ES-I3 (cell line): ENCODE measurements around the gene ZNF892.

Experiments
- H3K36me3 ChIP-seq: 2 replicates; pipeline ENCODE4 v1.6.1; 2013; ENCODE audit warnings: mild to moderate bottlenecking, low read length, control low read depth, moderate library complexity; ENCODE audit not compliant: insufficient read depth
- H3K4me1 ChIP-seq: 2 replicates; pipeline ENCODE4 v1.6.1; 2013; ENCODE audit warnings: mild to moderate bottlenecking, control low read depth, low read length; ENCODE audit not compliant: insufficient read depth
- H3K9ac ChIP-seq: 2 replicates; pipeline ENCODE4 v1.6.1; 2013; ENCODE audit warnings: low read depth, mild to moderate bottlenecking, low read length, moderate library complexity
- H3K9me3 ChIP-seq: 2 replicates; pipeline ENCODE4 v1.6.1; 2013; ENCODE audit warnings: mild to moderate bottlenecking, low read length, moderate library complexity; ENCODE audit not compliant: control insufficient read depth, insufficient read depth

The ZNF892 gene

DNA sequence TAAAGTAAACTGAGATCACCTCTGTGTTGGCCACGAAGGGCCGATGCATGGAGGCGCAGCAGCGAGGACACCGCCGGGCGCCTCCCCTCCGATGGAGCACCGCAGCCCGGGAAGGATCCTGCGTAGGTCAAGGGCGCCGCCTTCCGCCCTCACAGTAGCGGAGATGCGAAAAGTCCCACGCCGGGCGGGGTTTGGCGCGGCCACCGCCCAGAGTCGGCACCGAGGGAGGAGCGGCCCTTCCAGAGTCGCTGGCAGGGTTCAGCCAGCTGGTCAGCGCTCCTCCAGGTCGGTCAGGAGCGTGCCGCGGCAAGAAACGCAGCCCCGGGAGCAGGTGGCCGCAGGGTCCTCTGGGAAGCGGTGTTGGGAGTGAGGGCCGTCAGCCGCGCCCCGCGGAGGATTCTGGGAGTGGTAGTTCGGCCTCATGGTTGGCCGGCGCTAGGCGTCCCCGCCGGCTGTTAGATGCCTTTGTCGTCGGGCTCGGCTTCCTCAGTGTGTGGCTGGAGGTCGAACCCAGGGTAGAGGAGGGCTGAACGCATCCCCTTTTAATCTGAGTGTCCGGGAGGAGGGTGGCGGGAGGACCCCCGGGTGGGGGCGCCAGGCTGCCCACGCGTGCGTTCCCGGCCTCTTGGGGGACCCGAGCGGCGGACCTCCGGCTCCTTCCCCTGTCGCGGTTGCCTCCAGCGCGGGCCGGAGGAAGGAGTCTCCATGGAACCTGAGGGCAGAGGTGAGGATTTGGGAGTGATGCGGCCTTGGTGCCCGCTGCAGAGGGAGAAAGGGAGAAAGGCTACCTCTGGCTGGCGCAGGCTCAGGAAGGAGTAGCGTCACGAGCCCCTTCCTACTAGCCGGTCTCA, at the start of gene ZNF892:
Gene ZNF892, plus strand, starts transcription at position 411 of the 851 bp plus-strand sequence. Its CDS starts 295 bp downstream, at position 706.
- Histone ChIP-seq H3K9ac (peak within 1 kb of the TSS; percentile 83), H3K36me3 (peaks cover 14% of the 10 kb centered on the region; the same call in 1 of the 2 replicates), H3K4me1 (0 out of 2 replicates have a peak, but pooled peaks cover 3% of the 10 kb centered on the region), H3K9me3 (peaks cover 21% of the 10 kb centered on the region)

DNA sequence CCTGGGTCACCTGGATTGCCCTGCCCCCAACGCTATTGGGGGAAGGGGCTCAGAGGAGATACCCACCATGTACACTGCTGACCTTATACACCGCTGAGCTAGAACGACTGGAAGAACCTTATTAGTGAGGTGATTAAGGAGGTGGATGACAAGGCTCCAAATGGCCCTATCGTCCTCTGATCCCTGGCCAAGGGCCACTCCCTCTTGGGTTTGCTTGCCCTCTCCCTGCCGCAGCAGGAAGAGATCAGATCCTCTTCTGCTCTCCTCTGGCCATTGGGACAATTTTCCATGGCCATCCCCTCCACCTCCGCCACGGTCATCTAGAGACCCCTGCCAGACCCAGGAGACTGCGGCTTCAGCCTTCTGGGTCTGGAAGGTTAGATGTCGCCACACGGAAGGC, 48.9 kb upstream of the ZNF892 start:
- H3K36me3 ChIP-seq = peaks cover 17% of the 10 kb centered on the region
- peaks cover 7% of the 10 kb centered on the region for H3K9me3 ChIP-seq
- H3K4me1 ChIP-seq = no peaks in the 10 kb centered on the region; the same call in 1 of the 2 replicates
- H3K9ac ChIP-seq = peak overlapping the region; percentile 83; the same call in 1 of the 2 replicates

DNA sequence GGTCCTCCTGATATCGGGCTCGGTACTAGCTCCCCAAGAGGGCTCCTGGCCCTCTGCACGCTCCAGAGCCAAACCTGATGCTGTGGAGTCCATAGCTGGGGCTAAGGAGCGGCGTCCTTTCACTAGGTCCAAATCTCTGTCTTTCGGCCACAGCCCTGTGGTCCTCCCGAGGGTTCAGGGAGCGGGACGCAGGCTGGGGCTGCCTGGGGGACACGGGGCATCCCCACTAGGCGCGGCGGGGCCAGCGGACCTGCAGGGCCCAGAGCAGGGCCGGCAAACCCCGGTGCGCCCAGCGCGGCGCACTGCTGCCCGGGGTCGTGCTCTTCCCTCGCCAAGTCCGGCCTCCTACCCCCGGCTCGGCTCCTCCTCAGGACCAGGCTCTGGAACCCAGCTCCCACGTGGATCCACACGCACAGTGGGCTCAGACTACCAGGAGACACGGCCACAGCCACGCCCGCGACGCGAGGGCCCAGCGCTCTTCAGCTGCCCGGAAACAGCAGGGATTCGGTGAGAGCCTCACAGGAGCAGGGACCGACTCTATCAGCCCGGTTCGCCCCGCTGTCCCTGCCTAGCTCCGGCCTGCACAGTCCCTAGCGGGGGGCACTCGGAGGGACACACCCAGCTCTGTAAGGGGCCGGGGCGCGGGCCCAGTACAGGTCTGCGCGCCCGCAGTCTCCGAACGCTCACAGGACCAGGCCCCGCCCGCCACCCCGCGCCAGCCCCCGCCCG, 48.3 kb upstream of the ZNF892 start:
- Histone ChIP-seq H3K36me3 (peaks cover 14% of the 10 kb centered on the region), H3K9ac (peak overlapping the region; percentile 83), H3K4me1 (no peaks in the 10 kb centered on the region; the same call in 1 of the 2 replicates), H3K9me3 (peaks cover 4% of the 10 kb centered on the region; the same call in 1 of the 2 replicates)

GRCh38 chr2:95159690-95160449, 47.5 kb upstream of the ZNF892 start, which contains the start of gene ZNF514:
TSS of gene ZNF514 (minus strand) at chr2:95159848. CDS start at chr2:95153253, 6,595 bp downstream.
- peaks cover 8% of the 10 kb centered on the region for H3K36me3 ChIP-seq
- no peaks in the 10 kb centered on the region for H3K9me3 ChIP-seq
- H3K9ac ChIP-seq = peak within 1 kb of the TSS; percentile 89
- no peaks in the 10 kb centered on the region; the same call in 1 of the 2 replicates for H3K4me1 ChIP-seq

DNA sequence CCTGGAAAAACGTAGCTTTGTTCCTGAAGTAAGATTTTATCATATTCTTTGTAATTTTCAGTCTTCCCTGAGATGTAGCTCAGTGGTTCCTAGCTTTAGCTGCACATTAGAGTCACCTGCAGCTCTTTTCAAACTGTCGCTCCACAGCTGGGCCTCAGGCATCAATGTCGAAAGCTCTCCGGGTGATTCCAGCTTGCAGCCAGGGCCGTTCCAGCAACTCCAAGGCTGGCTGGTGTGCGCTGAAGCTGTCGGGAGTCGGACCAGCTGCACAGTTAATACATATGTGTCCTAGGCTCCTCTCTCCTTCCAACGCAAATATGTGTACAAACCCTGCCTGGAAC, 42.3 kb upstream of the ZNF892 start:
- no peaks in the 10 kb centered on the region for H3K36me3 ChIP-seq
- no peaks in the 10 kb centered on the region for H3K4me1 ChIP-seq
- H3K9me3 ChIP-seq = no peaks in the 10 kb centered on the region
- peak overlapping the region; percentile 89 for H3K9ac ChIP-seq

DNA sequence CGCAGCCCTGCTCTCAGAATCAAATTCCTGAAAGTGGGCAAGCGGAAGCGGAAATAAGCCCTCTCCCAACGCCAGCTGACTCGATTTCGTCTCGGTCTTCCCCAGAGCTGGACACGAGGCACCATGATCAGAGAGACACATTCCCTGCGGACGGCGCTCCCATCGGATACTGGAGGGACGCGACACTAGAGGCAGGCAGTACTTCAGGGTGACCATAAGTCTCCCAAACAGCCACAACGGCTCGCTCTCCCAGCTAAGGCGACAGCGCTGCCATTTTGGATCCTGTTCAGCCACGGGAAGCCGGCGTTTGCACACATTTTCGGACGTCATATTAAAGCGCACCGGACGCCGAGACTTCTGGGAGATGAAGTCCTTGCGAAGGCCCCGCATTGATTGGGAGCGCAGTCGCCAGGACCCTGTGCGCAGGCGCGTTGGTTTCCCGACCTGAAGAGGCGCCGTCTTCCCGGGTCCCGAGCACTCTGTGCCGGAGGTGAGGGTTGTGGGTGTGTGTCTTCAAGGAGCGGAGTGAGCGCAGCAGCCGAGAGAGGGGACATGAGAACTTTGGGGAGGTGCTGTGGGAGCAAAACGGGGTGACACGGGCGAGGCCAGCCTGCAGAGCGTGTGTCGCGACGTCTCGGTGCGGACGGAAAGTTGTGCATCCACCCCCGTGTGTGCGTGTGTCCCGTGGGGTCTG, 41.8 kb upstream of the ZNF892 start, which contains the start of gene ZNF2:
Gene ZNF2, plus strand, starts transcription at position 439 of the 694 bp plus-strand sequence. CDS start 10,418 bp downstream, outside the sequence.
- no peaks in the 10 kb centered on the region for H3K4me1 ChIP-seq
- no peaks in the 10 kb centered on the region for H3K9me3 ChIP-seq
- peak within 1 kb of the TSS; percentile 89 for H3K9ac ChIP-seq
- H3K36me3 ChIP-seq = no peaks in the 10 kb centered on the region

- Histone ChIP-seq H3K36me3 (no peaks in the 10 kb centered on the region), H3K9me3 (no peaks in the 10 kb centered on the region), H3K9ac (peak overlapping the region; percentile 89), H3K4me1 (no peaks in the 10 kb centered on the region)
Measured at GRCh38 chr2:95166065-95166763, 41.1 kb upstream of the ZNF892 start.

- H3K36me3 ChIP-seq = no peaks in the 10 kb centered on the region
- no peaks in the 10 kb centered on the region for H3K4me1 ChIP-seq
- H3K9me3 ChIP-seq = no peaks in the 10 kb centered on the region
Measured at GRCh38 chr2:95171902-95172301, 35.4 kb upstream of the ZNF892 start.

DNA sequence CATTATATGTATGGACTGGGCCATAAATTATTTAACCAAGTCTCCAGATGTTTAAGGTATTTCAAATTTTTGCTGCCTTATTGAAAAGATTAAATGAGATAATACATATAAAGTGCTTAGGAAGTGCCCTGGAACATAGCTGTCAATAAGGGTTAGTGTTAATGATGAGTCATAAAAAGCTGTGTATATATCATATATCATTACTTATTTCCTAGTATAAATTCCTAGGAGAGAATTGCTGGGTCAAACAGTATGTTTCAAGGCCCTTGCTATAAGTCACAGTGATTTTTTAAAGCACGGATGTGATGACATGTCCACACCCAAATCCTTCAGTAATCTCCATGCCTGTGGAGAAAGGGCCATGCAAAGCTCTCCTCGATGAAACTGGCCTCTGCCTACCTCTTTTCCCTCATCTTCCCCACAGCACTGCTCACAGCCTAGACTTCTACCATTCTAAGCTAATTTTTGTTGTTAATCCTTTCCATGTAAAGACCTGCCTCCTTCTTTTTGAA, 33.2 kb upstream of the ZNF892 start:
- Histone ChIP-seq H3K9ac (no peak overlapping the region), H3K9me3 (no peaks in the 10 kb centered on the region), H3K36me3 (no peaks in the 10 kb centered on the region; the same call in 1 of the 2 replicates), H3K4me1 (no peaks in the 10 kb centered on the region)

More at GRCh38 chr2:95171902-95172301, 35.4 kb upstream of the ZNF892 start:
- no peak overlapping the region for H3K9ac ChIP-seq

- Histone ChIP-seq H3K36me3 (peaks cover 6% of the 10 kb centered on the region; the same call in 1 of the 2 replicates), H3K9ac (no peak overlapping the region), H3K4me1 (no peaks in the 10 kb centered on the region), H3K9me3 (peaks cover 6% of the 10 kb centered on the region; the same call in 1 of the 2 replicates)
Measured at GRCh38 chr2:95179451-95179850, 27.9 kb upstream of the ZNF892 start.

- no peak overlapping the region for H3K9ac ChIP-seq
- peaks cover 6% of the 10 kb centered on the region; the same call in 1 of the 2 replicates for H3K36me3 ChIP-seq
Measured at GRCh38 chr2:95181774-95182173, 25.5 kb upstream of the ZNF892 start.

DNA sequence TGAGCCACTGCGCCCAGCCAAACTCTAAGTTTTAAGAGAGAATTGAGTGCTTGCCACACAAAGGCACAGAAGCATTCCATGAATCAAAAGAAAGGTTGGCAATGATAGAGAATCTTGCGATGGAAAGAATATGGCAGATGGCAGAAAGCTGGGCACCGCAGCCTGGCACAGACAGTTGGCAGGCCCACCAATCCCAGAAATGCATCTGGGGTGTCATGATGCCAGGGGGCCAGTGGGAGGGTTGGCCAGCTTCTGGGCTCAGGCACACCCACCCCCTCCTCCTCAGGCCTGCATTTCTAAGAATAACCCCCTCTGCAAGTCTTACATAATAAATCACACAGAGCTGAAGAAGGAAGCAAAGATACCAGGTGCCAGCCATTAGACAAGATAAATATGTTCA, 22.1 kb upstream of the ZNF892 start:
- H3K4me1 ChIP-seq = no peaks in the 10 kb centered on the region
- no peak overlapping the region for H3K9ac ChIP-seq
- peaks cover 6% of the 10 kb centered on the region; the same call in 1 of the 2 replicates for H3K9me3 ChIP-seq
- H3K36me3 ChIP-seq = peaks cover 6% of the 10 kb centered on the region; the same call in 1 of the 2 replicates

More at GRCh38 chr2:95181774-95182173, 25.5 kb upstream of the ZNF892 start:
- Histone ChIP-seq H3K4me1 (no peaks in the 10 kb centered on the region), H3K9me3 (peaks cover 6% of the 10 kb centered on the region; the same call in 1 of the 2 replicates)
